H1 (cell line): Measurements from ENCODE around the gene TAX1BP3. TPM values are rescaled to one million over a fixed set of nuclear protein-coding genes. Genes with fewer than 3 reads are reported as not detected.

Experiments
- CTCF ChIA-PET: fragments of 300-600 bp; sonication (Branson Sonifier 250); formaldehyde crosslinking; loops from one replicate; lab custom pipeline; 2021; ENCODE audit not compliant: partially characterized antibody; lab: Charles Lee
- POLR2A ChIA-PET: fragments of 300-600 bp; sonication (Branson Sonifier 250); formaldehyde crosslinking; loops from one replicate; lab custom pipeline; 2021; ENCODE audit warnings: inconsistent platforms; ENCODE audit not compliant: partially characterized antibody; lab: Charles Lee
- DNase-seq, 2 experiments: peaks; one replicate each; pipeline versions ENCODE4 v3.0.0 to v3.0.0-alpha.2; 2010 to 2022; ENCODE audit warnings: low spot score in 2 of 2, low read depth in 1 of 2, mixed read lengths in 1 of 2
- FAIRE-seq: peaks from 2 replicates; lab custom pipeline; 2011; peaks lifted over from hg19 to GRCh38; lab: Jason Lieb, UNC
- H2AFZ ChIP-seq: 2 replicates; pipeline ENCODE4 v1.8.1; 2012; ENCODE audit warnings: low read length, inconsistent platforms
- H2AK5ac ChIP-seq: 2 replicates; pipeline ENCODE4 v1.6.1; 2013; ENCODE audit warnings: low read depth, low read length
- H2BK120ac ChIP-seq: replicated peaks from 2 replicates; pipeline ENCODE3; 2013; ENCODE audit warnings: low read depth, low read length, inconsistent platforms
- H2BK12ac ChIP-seq: 2 replicates; pipeline ENCODE4 v1.6.1; 2013; ENCODE audit warnings: low read depth, low read length
- H2BK15ac ChIP-seq: 2 replicates; pipeline ENCODE4 v1.6.1; 2013; ENCODE audit warnings: low read length
- H2BK20ac ChIP-seq: 2 replicates; pipeline ENCODE4 v1.6.1; 2013; ENCODE audit warnings: low read length
- H2BK5ac ChIP-seq: 2 replicates; pipeline ENCODE4 v1.6.1; 2013; ENCODE audit warnings: low read depth, low read length
- H3K14ac ChIP-seq: 2 replicates; pipeline ENCODE4 v1.6.1; 2013; ENCODE audit warnings: inconsistent platforms; ENCODE audit not compliant: insufficient read length
- H3K18ac ChIP-seq: 2 replicates; pipeline ENCODE4 v1.6.1; 2013; ENCODE audit warnings: low read length; ENCODE audit errors: extremely low read depth
- H3K23ac ChIP-seq: 2 replicates; pipeline ENCODE4 v1.6.1; 2013; ENCODE audit warnings: inconsistent platforms; ENCODE audit not compliant: insufficient read length
- H3K23me2 ChIP-seq: 2 replicates; pipeline ENCODE4 v1.6.1; 2013; ENCODE audit warnings: low read depth, low read length
- H3K27ac ChIP-seq: 2 replicates; pipeline ENCODE4 v1.6.1; 2011; ENCODE audit warnings: low read depth, low read length, inconsistent platforms
- H3K27me3 ChIP-seq, 4 experiments: replicated peaks in 1 of 4; 1 replicate in 1 of 4; 2 replicates in 3 of 4; pipeline versions ENCODE4 v1.6.1 to v1.8.1; 2011 to 2013; ENCODE audit warnings: low read length in 3 of 4, mild to moderate bottlenecking in 3 of 4, inconsistent platforms in 2 of 4, mixed read lengths in 2 of 4, moderate library complexity in 1 of 4; ENCODE audit not compliant: control insufficient read depth in 3 of 4, insufficient read depth in 3 of 4; ENCODE audit errors: extremely low read depth in 1 of 4
- H3K36me3 ChIP-seq, 4 experiments: 2 replicates each; pipeline versions ENCODE4 v1.6.1 to v1.8.1; 2011 to 2013; ENCODE audit warnings: mild to moderate bottlenecking in 4 of 4, low read length in 3 of 4, moderate library complexity in 2 of 4, control low read depth in 1 of 4, inconsistent platforms in 1 of 4; ENCODE audit not compliant: insufficient read depth in 4 of 4, control insufficient read depth in 2 of 4
- H3K4ac ChIP-seq: replicated peaks from 2 replicates; pipeline ENCODE3; 2013; ENCODE audit warnings: low read length, low read depth, mixed read lengths, inconsistent platforms; ENCODE audit not compliant: insufficient read length
- H3K4me1 ChIP-seq, 4 experiments: replicated peaks in 1 of 4; 1 replicate in 1 of 4; 2 replicates in 3 of 4; pipeline versions ENCODE4 v1.6.1 to v1.8.1; 2011 to 2013; ENCODE audit warnings: low read length in 3 of 4, inconsistent platforms in 2 of 4, mixed read lengths in 1 of 4; ENCODE audit not compliant: insufficient read depth in 4 of 4, control insufficient read depth in 3 of 4
- H3K4me2 ChIP-seq, 2 experiments: 2 replicates each; pipeline versions ENCODE4 v1.6.1 to v1.8.1; 2011 to 2013; ENCODE audit warnings: low read depth in 2 of 2, low read length in 2 of 2, control low read depth in 1 of 2, inconsistent platforms in 1 of 2, mild to moderate bottlenecking in 1 of 2; ENCODE audit not compliant: insufficient read depth in 1 of 2
- H3K4me3 ChIP-seq, 4 experiments: fragments of 200-600, 300-600 bp in 1 of 4; sonication (generic), shearing (Covaris generic), sonication (Bioruptor Twin) in 1 of 4; 2 replicates each; pipeline versions ENCODE4 v1.5.1 to v1.8.1; 2011 to 2016; ENCODE audit warnings: low read length in 4 of 4, low read depth in 3 of 4, control low read depth in 2 of 4, inconsistent platforms in 2 of 4, mild to moderate bottlenecking in 2 of 4, mixed read lengths in 1 of 4, moderate library complexity in 1 of 4; ENCODE audit not compliant: insufficient read depth in 2 of 4; ENCODE audit errors: extremely low read depth in 1 of 4
- H3K56ac ChIP-seq: replicated peaks from 2 replicates; pipeline ENCODE3; 2013; ENCODE audit warnings: low read depth, mild to moderate bottlenecking, mixed read lengths, low read length, inconsistent platforms; ENCODE audit not compliant: insufficient read length
- H3K79me1 ChIP-seq: 2 replicates; pipeline ENCODE4 v1.6.1; 2013; ENCODE audit warnings: low read depth, low read length, control low read depth
- H3K79me2 ChIP-seq, 2 experiments: 2 replicates each; pipeline versions ENCODE4 v1.6.1 to v1.8.1; 2012 to 2013; ENCODE audit warnings: low read length in 2 of 2, mild to moderate bottlenecking in 2 of 2, inconsistent platforms in 1 of 2; ENCODE audit not compliant: insufficient read depth in 2 of 2, control insufficient read depth in 1 of 2
- H3K9ac ChIP-seq, 4 experiments: replicated peaks in 1 of 4; 1 replicate in 1 of 4; 2 replicates in 3 of 4; pipeline versions ENCODE4 v1.6.1 to v1.8.1; 2011 to 2013; ENCODE audit warnings: low read depth in 3 of 4, low read length in 3 of 4, control low read depth in 2 of 4, mild to moderate bottlenecking in 2 of 4, moderate library complexity in 2 of 4, inconsistent platforms in 1 of 4; ENCODE audit errors: extremely low read depth in 1 of 4
- H3K9me3 ChIP-seq, 2 experiments: 2 replicates each; pipeline versions ENCODE4 v1.6.1 to v1.8.1; 2012 to 2013; ENCODE audit warnings: mild to moderate bottlenecking in 2 of 2, moderate library complexity in 2 of 2, control low read depth in 1 of 2, inconsistent platforms in 1 of 2, low read depth in 1 of 2, low read length in 1 of 2, mixed read lengths in 1 of 2; ENCODE audit not compliant: insufficient read depth in 2 of 2
- H4K20me1 ChIP-seq, 2 experiments: replicated peaks in 1 of 2; 2 replicates each; pipeline versions ENCODE3 to v1.8.1; 2011 to 2013; ENCODE audit warnings: inconsistent platforms in 2 of 2, low read length in 2 of 2, mild to moderate bottlenecking in 1 of 2; ENCODE audit not compliant: insufficient read depth in 2 of 2, control insufficient read depth in 1 of 2
- H4K5ac ChIP-seq: 2 replicates; pipeline ENCODE4 v1.6.1; 2013; ENCODE audit warnings: low read length, low read depth, mixed read lengths, inconsistent platforms; ENCODE audit not compliant: insufficient read length
- H4K8ac ChIP-seq: 2 replicates; pipeline ENCODE4 v1.8.0; 2013; ENCODE audit warnings: mild to moderate bottlenecking, moderate library complexity, low read length, inconsistent platforms; ENCODE audit not compliant: insufficient read depth; ENCODE audit errors: extremely low read depth
- H4K91ac ChIP-seq: replicated peaks from 2 replicates; pipeline ENCODE3; 2013; ENCODE audit warnings: low read length, mixed read lengths, inconsistent platforms; ENCODE audit not compliant: insufficient read length
- ATF2 ChIP-seq: IDR thresholded peaks from 2 replicates; pipeline ENCODE4 v1.6.1; 2012; ENCODE audit warnings: low read length, inconsistent platforms
- BRCA1 ChIP-seq: IDR thresholded peaks from 2 replicates; pipeline ENCODE4 v1.6.1; 2012; ENCODE audit warnings: low read depth, low read length, improper control_type of control experiment
- EGR1 ChIP-seq: IDR thresholded peaks from 2 replicates; pipeline ENCODE4 v1.6.1; 2011; ENCODE audit warnings: low read depth, low read length, borderline replicate concordance
- EP300 ChIP-seq, 2 experiments: IDR thresholded peaks; 1 replicate in 1 of 2; 2 replicates in 1 of 2; pipeline ENCODE4 v1.6.1; 2011 to 2012; ENCODE audit warnings: low read depth in 2 of 2, low read length in 2 of 2, mild to moderate bottlenecking in 2 of 2, borderline replicate concordance in 1 of 2, inconsistent platforms in 1 of 2, moderate library complexity in 1 of 2
- NRF1 ChIP-seq: IDR thresholded peaks from 2 replicates; pipeline ENCODE4 v1.6.1; 2011; ENCODE audit warnings: mild to moderate bottlenecking, low read depth, low read length, improper control_type of control experiment
- SIX5 ChIP-seq: IDR thresholded peaks from 2 replicates; pipeline ENCODE4 v1.6.1; 2011; ENCODE audit warnings: mild to moderate bottlenecking, low read depth, low read length
- SUZ12 ChIP-seq: fragments of 200-600 bp; sonication (generic); IDR thresholded peaks from 2 replicates; pipeline ENCODE4 v1.6.1; 2012; ENCODE audit warnings: mild to moderate bottlenecking, inconsistent platforms, low read length, moderate library complexity, mixed read lengths
- TAF1 ChIP-seq: IDR thresholded peaks from 2 replicates; pipeline ENCODE4 v1.6.1; 2011; ENCODE audit warnings: mild to moderate bottlenecking, low read depth, low read length
- TEAD4 ChIP-seq: IDR thresholded peaks from 2 replicates; pipeline ENCODE4 v1.6.1; 2012; ENCODE audit warnings: low read depth, low read length, inconsistent platforms, mixed read lengths
- WGBS, 2 experiments: shearing (Covaris generic) in 1 of 2; methylation state at CpG; one replicate each; pipeline versions ENCODE4 v1.1.6 to v1.1.7; 2013 to 2015; ENCODE audit warnings: low lambda C conversion rate in 2 of 2, mixed read lengths in 2 of 2, inconsistent platforms in 1 of 2, low coverage in 1 of 2, missing lambda C conversion rate in 1 of 2; ENCODE audit not compliant: insufficient replicate concordance in 2 of 2, insufficient coverage in 1 of 2, insufficient read length in 1 of 2; ENCODE audit errors: extremely low coverage in 1 of 2, missing lambda C conversion rate in 1 of 2; 5-methylcytosine and 5-hydroxymethylcytosine counted together
- polyA plus RNA-seq, 7 experiments: library from polyadenylated mRNA; depleted of rRNA in 3 of 7; stranded (reverse) in 5 of 7; unstranded in 2 of 7; fragments of >200 nt in 5 of 7; fragments of 200-250 nt in 2 of 7; gene quantifications; 1 replicate in 5 of 7; 2 replicates in 1 of 7; 4 replicates in 1 of 7; pipeline versions ENCODE4 v1.2.1 to v1.2.3, GENCODE V29; 2011 to 2013; ENCODE audit warnings: missing spikeins in 2 of 7, mixed read lengths in 2 of 7
- total RNA-seq: library from RNA; stranded (reverse); fragmentation: NEBNext Ultra II Directional; extraction: Animal tissue kit (Norgen Biotek cat#: 25700); gene quantifications from 2 replicates; pipeline ENCODE4 v1.2.1, GENCODE V29; 2021

Gene TAX1BP3
- total and polyA plus RNA-seq, 2 of the 8 experiments (the other 6 are each of a cell fraction or from before 2014, with no cell fraction given) = 65.3 to 81.8 TPM

- no peaks in the 10 kb centered on the region for H3K23me2 ChIP-seq
- H3K14ac ChIP-seq = no peak overlapping the region
- H2BK120ac ChIP-seq = no peak overlapping the region
- no peak overlapping the region for H2BK5ac ChIP-seq
- no peak overlapping the region for H4K91ac ChIP-seq
- H3K36me3 ChIP-seq = peaks cover 1 to 12% (median 3%) of the 10 kb centered on the region in 4 experiments; a peak in 6 of 8 replicates
- no peak overlapping the region for H2AFZ ChIP-seq
- no peak overlapping the region for H3K4ac ChIP-seq
- no peak overlapping the region for H3K56ac ChIP-seq
- no peak overlapping the region for H4K8ac ChIP-seq
- H3K4me2 ChIP-seq = no peak overlapping the region
- WGBS, 2 experiments = 94% methylated on average over 4 of the region's 4 CpGs; no CpG with 5 or more reads in 1 of the 2 experiments
- FAIRE-seq = no peak
- no peak overlapping the region for H4K5ac ChIP-seq
- H3K18ac ChIP-seq = no peak overlapping the region
- H4K20me1 ChIP-seq = peaks cover 1 to 2% of the 10 kb centered on the region in 2 experiments
- no peak overlapping the region for H3K23ac ChIP-seq
- no peak overlapping the region for H3K9ac ChIP-seq
- DNase-seq = no peak
- CTCF ChIA-PET = interaction anchor here (1.0 kb wide), 1 partner anchor 39 kb away, joined by 4 read pairs; no protein-coding TSS in a partner anchor
- H3K4me3 ChIP-seq = no peak overlapping the region
- no peak overlapping the region for H2AK5ac ChIP-seq
- POLR2A ChIA-PET = interaction anchor here (2.4 to 18.4 kb wide), 3 partner anchors 8 to 20 kb away, joined by 7 to 194 read pairs (median 16); partner anchors contain the start of genes EMC6, SHPK and TAX1BP3
- H2BK20ac ChIP-seq = no peak overlapping the region
- no peaks in the 10 kb centered on the region for H3K27me3 ChIP-seq
- no peak overlapping the region for H2BK15ac ChIP-seq
- H3K27ac ChIP-seq = no peak overlapping the region
- no peaks in the 10 kb centered on the region; a peak in 1 of 4 replicates for H3K79me2 ChIP-seq
- H3K9me3 ChIP-seq = no peaks in the 10 kb centered on the region
- H3K4me1 ChIP-seq = peaks cover 0 to 8% (median 4%) of the 10 kb centered on the region in 4 experiments; a peak in 2 of 7 replicates
- no peaks in the 10 kb centered on the region for H3K79me1 ChIP-seq
- H2BK12ac ChIP-seq = no peak overlapping the region
- no peak for TF ChIP-seq SIX5
- no peak for TF ChIP-seq TEAD4
- TF ChIP-seq NRF1 = no peak
- no peak for TF ChIP-seq EP300 (IDR thresholded peaks at IDR 0.05; ENCODE audit: borderline replicate concordance in 1 of 2, low read depth in 2 of 2, low read length in 2 of 2)
- TF ChIP-seq SUZ12 = no peak
- no peak for TF ChIP-seq ATF2
- TF ChIP-seq TAF1 = no peak
- TF ChIP-seq BRCA1 = no peak
- no peak for TF ChIP-seq EGR1
These were observed 24.5 kb downstream of the TAX1BP3 start for GRCh38 chr17:3643889-3644349.
